ENCODE data around the gene KIR2DL3.
"Not testable (repeated sequence)": the region's sequence is repeated elsewhere in the genome, so short reads cannot be mapped to it uniquely, and the experiment has no call there.

The KIR2DL3 gene

DNA sequence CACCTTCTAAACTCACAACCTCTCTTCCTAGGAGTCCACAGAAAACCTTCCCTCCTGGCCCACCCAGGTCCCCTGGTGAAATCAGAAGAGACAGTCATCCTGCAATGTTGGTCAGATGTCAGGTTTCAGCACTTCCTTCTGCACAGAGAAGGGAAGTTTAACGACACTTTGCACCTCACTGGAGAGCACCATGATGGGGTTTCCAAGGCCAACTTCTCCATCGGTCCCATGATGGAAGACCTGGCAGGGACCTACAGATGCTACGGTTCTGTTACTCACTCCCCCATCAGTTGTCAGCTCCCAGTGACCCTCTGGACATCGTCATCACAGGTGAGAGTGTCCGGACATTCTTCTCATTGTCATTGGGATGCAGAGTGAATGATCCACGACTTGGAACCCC lies 20.3 kb downstream of the KIR2DL3 start:
- H3K4me3 ChIP-seq (ENCODE audit: low read depth, low read length); H3K27ac ChIP-seq (ENCODE audit: extremely low read depth, low read depth, low read length); H3K9me3 ChIP-seq (ENCODE audit: control insufficient read depth, insufficient read depth, low read depth, low read length); H3K4me1 ChIP-seq (ENCODE audit: control insufficient read depth, insufficient read depth, low read length); POLR2A ChIA-PET; H3K36me3 ChIP-seq (ENCODE audit: control insufficient read depth in 2 of 2, insufficient read depth in 1 of 2, low read length in 2 of 2); CTCF ChIA-PET: not testable (repeated sequence)

DNA sequence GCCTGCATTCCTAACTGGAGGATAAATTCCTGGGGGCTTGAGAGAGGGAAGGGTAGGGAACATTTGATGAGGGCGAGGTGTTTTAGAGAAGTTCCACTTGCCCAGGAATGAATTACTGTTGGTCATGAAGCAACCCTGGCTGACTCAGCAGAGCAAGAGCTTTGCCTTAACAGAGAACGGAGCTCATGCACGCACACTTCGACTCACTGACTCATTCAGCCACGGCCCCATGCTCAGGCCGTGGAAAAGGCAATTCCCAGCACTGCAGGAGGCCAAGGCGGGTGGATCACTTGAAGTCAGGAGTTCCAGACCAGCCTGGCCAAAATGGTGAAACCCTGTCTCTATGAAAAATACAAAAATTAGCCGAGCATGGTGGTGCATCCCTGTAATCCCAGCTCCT lies 25.9 kb downstream of the KIR2DL3 start:
- H3K27ac ChIP-seq (ENCODE audit: extremely low read depth, low read depth, low read length); H3K9me3 ChIP-seq (ENCODE audit: control insufficient read depth, insufficient read depth, low read depth, low read length); H3K36me3 ChIP-seq (ENCODE audit: control insufficient read depth in 2 of 2, insufficient read depth in 1 of 2, low read length in 2 of 2); CTCF ChIA-PET; H3K4me3 ChIP-seq (ENCODE audit: low read depth, low read length); H3K4me1 ChIP-seq (ENCODE audit: control insufficient read depth, insufficient read depth, low read length); POLR2A ChIA-PET: not testable (repeated sequence)

DNA sequence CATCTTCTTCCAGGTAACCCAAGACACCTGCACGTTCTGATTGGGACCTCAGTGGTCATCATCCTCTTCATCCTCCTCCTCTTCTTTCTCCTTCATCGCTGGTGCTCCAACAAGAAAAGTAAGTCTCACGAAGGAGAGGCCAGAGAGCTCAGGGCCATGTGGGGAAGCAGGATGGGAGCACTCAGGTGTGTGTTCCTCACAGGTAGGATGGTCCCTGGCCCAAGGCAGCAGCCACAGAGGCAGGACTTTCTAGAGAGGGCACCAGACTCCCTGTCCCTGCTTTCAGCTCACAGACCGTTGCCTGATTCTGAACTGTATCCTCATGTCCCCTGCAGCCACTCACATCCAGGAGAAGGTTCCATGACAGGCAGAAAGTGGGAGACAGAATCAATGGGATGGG lies 28.2 kb downstream of the KIR2DL3 start:
- CTCF ChIA-PET; H3K9me3 ChIP-seq (ENCODE audit: control insufficient read depth, insufficient read depth, low read depth, low read length); POLR2A ChIA-PET: not testable (repeated sequence)

DNA sequence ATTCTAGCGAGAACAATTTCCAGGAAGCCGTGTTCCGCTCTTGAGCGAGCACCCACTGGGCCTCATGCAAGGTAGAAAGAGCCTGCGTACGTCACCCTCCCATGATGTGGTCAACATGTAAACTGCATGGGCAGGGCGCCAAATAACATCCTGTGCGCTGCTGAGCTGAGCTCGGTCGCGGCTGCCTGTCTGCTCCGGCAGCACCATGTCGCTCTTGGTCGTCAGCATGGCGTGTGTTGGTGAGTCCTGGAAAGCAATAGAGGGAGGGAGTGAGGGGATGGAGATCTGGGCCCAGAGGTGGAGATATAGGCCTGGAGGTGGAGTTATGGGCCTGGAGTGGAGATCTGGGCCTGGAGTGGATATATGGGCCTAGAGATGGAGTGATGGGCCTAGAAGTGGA lies 31.3 kb downstream of the KIR2DL3 start, which contains the start of gene KIR2DL1:
TSS of gene KIR2DL1 (plus strand) at position 148 of the 400 bp plus-strand sequence. CDS start at position 206, 58 bp downstream.
- POLR2A ChIA-PET; H3K9me3 ChIP-seq (ENCODE audit: control insufficient read depth, insufficient read depth, low read depth, low read length); H3K27ac ChIP-seq (ENCODE audit: extremely low read depth, low read depth, low read length); H3K4me3 ChIP-seq (ENCODE audit: low read depth, low read length); H3K36me3 ChIP-seq (ENCODE audit: control insufficient read depth in 2 of 2, insufficient read depth in 1 of 2, low read length in 2 of 2); H3K4me1 ChIP-seq (ENCODE audit: control insufficient read depth, insufficient read depth, low read length); CTCF ChIA-PET: not testable (repeated sequence)

More for the DNA sequence above, 28.2 kb downstream of the KIR2DL3 start:
- not testable (repeated sequence) for H3K27ac ChIP-seq (ENCODE audit: extremely low read depth, low read depth, low read length); H3K4me3 ChIP-seq (ENCODE audit: low read depth, low read length); H3K4me1 ChIP-seq (ENCODE audit: control insufficient read depth, insufficient read depth, low read length); H3K36me3 ChIP-seq (ENCODE audit: control insufficient read depth in 2 of 2, insufficient read depth in 1 of 2, low read length in 2 of 2)

DNA sequence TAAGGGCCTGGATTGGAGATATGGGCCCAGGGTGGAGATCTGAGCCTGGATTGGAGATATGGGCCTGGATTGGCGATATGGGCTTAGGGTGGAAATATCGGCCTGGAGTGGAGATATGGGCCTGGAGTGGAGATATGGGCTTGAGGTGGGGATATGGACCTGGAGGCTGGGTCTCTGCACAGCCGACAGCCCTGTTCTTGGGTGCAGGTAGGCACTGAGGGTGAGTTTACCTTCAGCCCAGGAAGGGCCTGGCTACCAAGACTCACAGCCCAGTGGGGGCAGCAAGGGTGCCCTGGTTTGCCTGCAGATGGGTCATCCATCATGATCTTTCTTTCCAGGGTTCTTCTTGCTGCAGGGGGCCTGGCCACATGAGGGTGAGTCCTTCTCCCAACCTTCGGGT lies 32.2 kb downstream of the KIR2DL3 start:
- H3K4me1 ChIP-seq (ENCODE audit: control insufficient read depth, insufficient read depth, low read length); POLR2A ChIA-PET; H3K36me3 ChIP-seq (ENCODE audit: control insufficient read depth in 2 of 2, insufficient read depth in 1 of 2, low read length in 2 of 2); CTCF ChIA-PET; H3K27ac ChIP-seq (ENCODE audit: extremely low read depth, low read depth, low read length); H3K4me3 ChIP-seq (ENCODE audit: low read depth, low read length); H3K9me3 ChIP-seq (ENCODE audit: control insufficient read depth, insufficient read depth, low read depth, low read length): not testable (repeated sequence)

DNA sequence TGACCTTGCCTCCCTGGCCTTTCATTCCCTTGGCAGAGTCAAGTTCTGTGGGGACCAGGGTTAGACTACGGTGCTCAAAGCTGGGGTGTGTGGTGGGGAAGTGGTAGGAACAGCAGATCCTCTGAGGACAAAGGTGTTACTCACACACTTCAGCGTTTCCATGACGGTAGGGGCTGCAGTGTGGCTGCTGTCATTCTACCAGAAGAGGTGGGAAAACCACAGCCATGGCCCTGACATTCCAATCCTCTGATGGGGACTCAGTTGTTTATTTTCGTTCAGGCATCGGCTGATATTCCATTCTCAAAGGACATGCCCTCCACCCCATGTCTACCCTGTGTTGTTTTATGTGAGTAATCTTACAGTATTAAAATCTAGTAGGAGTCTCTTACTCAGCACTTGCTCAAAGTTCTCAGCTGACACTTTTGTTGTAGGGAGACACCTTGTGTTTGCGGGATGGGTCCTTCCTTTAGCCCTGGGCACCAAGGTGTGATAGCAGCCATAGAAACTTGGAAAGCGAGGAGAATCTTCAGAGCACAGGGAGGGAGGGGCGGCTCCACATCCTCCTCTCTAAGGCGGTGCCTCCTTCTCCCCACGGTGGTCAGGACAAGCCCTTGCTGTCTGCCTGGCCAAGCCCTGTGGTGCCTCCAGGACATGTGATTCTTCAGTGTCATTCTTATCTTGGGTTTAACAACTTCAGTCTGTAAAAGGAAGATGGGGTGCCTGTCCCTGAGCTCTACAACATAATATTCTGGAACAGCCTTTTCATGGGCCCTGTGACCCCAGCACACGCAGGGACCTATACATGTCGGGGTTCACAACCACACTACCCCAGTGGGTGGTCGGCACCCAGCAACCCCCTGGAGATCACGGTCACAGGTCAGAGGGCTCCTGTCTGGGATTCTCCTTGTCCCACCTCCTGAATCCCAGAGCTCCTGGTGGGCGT lies 33.0 kb downstream of the KIR2DL3 start:
- POLR2A ChIA-PET; H3K36me3 ChIP-seq (ENCODE audit: control insufficient read depth in 2 of 2, insufficient read depth in 1 of 2, low read length in 2 of 2): not testable (repeated sequence)
- CTCF ChIA-PET, result interaction anchor here (1.5 kb wide), 1 partner anchor 97 kb away, joined by 3 read pairs; no protein-coding TSS in a partner anchor

DNA sequence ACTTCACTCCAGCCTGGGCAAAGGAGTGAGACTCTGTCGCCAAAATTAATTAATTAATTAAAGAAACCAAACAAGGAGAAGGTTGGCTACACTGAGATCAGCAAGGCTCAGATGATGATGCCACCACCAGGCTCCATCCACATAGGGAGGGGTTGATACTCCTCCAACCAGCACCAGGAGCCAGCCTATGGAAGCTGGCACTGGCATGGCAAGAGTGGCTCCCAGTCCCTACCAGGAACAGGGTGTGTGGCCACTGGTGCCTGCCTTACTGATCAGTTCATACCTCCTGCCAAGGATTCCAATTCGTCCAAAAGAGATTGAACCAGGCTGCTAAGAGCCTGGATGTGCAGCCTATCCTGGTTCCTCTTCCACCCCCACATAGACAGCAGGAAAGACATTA lies 34.4 kb downstream of the KIR2DL3 start:
- CTCF ChIA-PET, result interaction anchor here (1.5 kb wide), 1 partner anchor 98 kb away, joined by 3 read pairs; no protein-coding TSS in a partner anchor
- H3K36me3 ChIP-seq (ENCODE audit: control insufficient read depth in 2 of 2, insufficient read depth in 1 of 2, low read length in 2 of 2); POLR2A ChIA-PET; H3K4me3 ChIP-seq (ENCODE audit: low read depth, low read length); H3K4me1 ChIP-seq (ENCODE audit: control insufficient read depth, insufficient read depth, low read length); H3K27ac ChIP-seq (ENCODE audit: extremely low read depth, low read depth, low read length); H3K9me3 ChIP-seq (ENCODE audit: control insufficient read depth, insufficient read depth, low read depth, low read length): not testable (repeated sequence)

More for the DNA sequence above, 33.0 kb downstream of the KIR2DL3 start:
- 0 out of 2 replicates have a peak, but pooled peaks have one; percentile 32 for TF ChIP-seq HOXD13 (CRISPR knock-in tag; IDR thresholded peaks at IDR 0.05; ENCODE audit: borderline replicate concordance)
- not testable (repeated sequence) for H3K4me3 ChIP-seq (ENCODE audit: low read depth, low read length); H3K9me3 ChIP-seq (ENCODE audit: control insufficient read depth, insufficient read depth, low read depth, low read length); H3K4me1 ChIP-seq (ENCODE audit: control insufficient read depth, insufficient read depth, low read length); H3K27ac ChIP-seq (ENCODE audit: extremely low read depth, low read depth, low read length)

DNA sequence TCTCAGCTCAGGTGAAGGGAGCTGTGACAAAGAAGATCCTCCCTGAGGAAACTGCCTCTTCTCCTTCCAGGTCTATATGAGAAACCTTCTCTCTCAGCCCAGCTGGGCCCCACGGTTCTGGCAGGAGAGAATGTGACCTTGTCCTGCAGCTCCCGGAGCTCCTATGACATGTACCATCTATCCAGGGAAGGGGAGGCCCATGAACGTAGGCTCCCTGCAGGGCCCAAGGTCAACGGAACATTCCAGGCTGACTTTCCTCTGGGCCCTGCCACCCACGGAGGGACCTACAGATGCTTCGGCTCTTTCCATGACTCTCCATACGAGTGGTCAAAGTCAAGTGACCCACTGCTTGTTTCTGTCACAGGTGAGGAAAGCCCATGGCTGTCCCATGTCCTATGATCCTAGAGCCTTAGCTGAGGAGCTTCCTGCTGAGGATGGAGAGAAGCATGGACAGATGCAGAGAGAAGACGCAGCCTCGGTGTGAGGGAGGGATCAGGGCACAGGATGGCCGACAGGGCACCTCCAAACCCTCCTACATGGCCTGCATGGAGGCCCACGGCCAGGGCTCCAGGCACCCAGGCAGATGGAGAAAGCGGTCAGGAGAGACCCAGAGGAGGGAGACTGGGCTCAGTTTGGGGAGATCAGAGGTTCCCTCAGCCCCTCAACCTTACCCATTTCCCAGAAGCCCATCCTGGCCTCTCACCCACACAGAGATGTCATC lies 36.9 kb downstream of the KIR2DL3 start:
- H3K9me3 ChIP-seq (ENCODE audit: control insufficient read depth, insufficient read depth, low read depth, low read length), result not testable (repeated sequence)

DNA sequence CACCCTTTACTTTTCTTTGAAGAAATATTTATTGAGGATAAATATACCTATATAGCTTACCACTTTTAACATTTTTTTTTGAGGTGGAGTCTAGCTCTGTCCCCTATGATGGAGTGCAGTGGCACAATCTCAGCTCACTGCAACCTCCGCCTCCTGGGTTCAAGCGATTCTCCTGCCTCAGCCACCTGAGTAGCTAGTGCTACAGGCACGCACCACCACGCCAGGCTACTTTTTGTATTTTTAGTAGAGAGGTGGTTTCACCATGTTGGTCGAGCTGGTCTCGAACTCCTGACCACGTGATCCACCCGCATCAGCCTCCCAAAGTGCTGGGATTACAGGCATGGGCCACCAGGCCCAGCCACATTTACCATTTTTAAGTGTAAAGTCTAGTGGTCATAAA lies 37.5 kb downstream of the KIR2DL3 start:
- H3K36me3 ChIP-seq (ENCODE audit: control insufficient read depth in 2 of 2, insufficient read depth in 1 of 2, low read length in 2 of 2); H3K4me1 ChIP-seq (ENCODE audit: control insufficient read depth, insufficient read depth, low read length); POLR2A ChIA-PET; H3K27ac ChIP-seq (ENCODE audit: extremely low read depth, low read depth, low read length); H3K9me3 ChIP-seq (ENCODE audit: control insufficient read depth, insufficient read depth, low read depth, low read length); H3K4me3 ChIP-seq (ENCODE audit: low read depth, low read length); CTCF ChIA-PET: not testable (repeated sequence)

More for the DNA sequence above, 36.9 kb downstream of the KIR2DL3 start:
- POLR2A ChIA-PET; H3K4me1 ChIP-seq (ENCODE audit: control insufficient read depth, insufficient read depth, low read length); H3K27ac ChIP-seq (ENCODE audit: extremely low read depth, low read depth, low read length); H3K36me3 ChIP-seq (ENCODE audit: control insufficient read depth in 2 of 2, insufficient read depth in 1 of 2, low read length in 2 of 2); H3K4me3 ChIP-seq (ENCODE audit: low read depth, low read length): not testable (repeated sequence)
- CTCF ChIA-PET, result interaction anchor here (0.6 kb wide), 2 partner anchors 18 to 102 kb away, joined by 3 read pairs; no protein-coding TSS in a partner anchor

DNA sequence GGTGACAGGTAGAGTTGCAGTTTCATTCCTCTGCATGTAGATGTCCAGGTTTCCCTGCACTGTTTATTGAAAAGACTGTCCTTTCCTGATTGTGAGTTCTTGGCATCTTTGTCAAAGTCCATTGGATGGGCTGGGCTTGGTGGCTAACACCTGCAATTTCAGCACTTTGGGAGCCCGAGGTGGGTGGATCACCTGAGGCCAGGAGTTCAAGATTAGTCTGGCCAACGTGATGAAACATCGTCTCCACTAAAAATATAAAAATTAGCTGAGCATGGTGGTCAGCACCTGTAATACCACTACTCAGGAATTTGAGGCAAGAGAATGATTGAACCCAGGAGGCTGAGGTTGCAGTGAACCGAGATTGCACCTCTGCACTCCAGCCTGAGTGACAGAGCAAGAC lies 39.5 kb downstream of the KIR2DL3 start:
- CTCF ChIA-PET; H3K4me3 ChIP-seq (ENCODE audit: low read depth, low read length); H3K9me3 ChIP-seq (ENCODE audit: control insufficient read depth, insufficient read depth, low read depth, low read length); H3K36me3 ChIP-seq (ENCODE audit: control insufficient read depth in 2 of 2, insufficient read depth in 1 of 2, low read length in 2 of 2); H3K27ac ChIP-seq (ENCODE audit: extremely low read depth, low read depth, low read length); POLR2A ChIA-PET; H3K4me1 ChIP-seq (ENCODE audit: control insufficient read depth, insufficient read depth, low read length): not testable (repeated sequence)

DNA sequence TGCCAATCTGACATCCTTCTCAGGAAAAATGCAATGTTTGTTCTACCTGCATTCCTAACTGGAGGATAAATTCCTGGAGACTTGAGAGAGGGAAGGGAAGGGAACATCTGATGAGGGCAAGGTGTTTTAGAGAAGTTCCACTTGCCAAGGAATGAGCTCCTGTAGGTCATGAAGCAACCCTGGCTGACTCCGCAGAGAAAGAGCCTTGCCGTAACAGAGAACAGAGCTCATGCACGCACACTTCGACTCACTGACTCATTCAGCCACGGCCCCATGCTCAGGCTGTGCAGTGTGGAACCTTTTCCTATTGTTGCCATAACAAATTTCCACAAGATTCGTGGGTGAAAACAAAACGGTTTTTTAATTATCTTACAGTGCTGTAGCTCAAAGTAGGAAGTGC lies 40.6 kb downstream of the KIR2DL3 start:
- H3K4me1 ChIP-seq (ENCODE audit: control insufficient read depth, insufficient read depth, low read length); H3K36me3 ChIP-seq (ENCODE audit: control insufficient read depth in 2 of 2, insufficient read depth in 1 of 2, low read length in 2 of 2); CTCF ChIA-PET; H3K9me3 ChIP-seq (ENCODE audit: control insufficient read depth, insufficient read depth, low read depth, low read length); H3K4me3 ChIP-seq (ENCODE audit: low read depth, low read length); H3K27ac ChIP-seq (ENCODE audit: extremely low read depth, low read depth, low read length); POLR2A ChIA-PET: not testable (repeated sequence)

All from HEK293 (cell line).